ENCODE results near the gene NEXN. TPM values are rescaled to one million over a fixed set of nuclear protein-coding genes. Genes with fewer than 3 reads are reported as not detected.

The NEXN gene
- total and polyA plus RNA-seq, 10 donors = 3.4 to 9.9 (median 6.1) TPM

GRCh38 chr1:77874804-77875445 is 13.5 kb upstream of the NEXN start:
- H3K27me3 ChIP-seq (replicated peaks in 1 of 7) = no peaks in the 10 kb centered on the region
- TF ChIP-seq POLR2AphosphoS5 (IDR thresholded peaks at IDR 0.05) = no peak
- TF ChIP-seq POLR2A (IDR thresholded peaks at IDR 0.05) = no peak
- TF ChIP-seq CTCF (IDR thresholded peaks at IDR 0.05 in 8 of 11, conservative IDR thresholded peaks at IDR 0.05 in 3 of 11) = no peak
- intact Hi-C loops (cut with DNase I; ENCODE audit: low total_unique reads) = no loop called here
- peaks cover 0 to 53% (median 15%) of the 10 kb centered on the region in 6 donors for H3K36me3 ChIP-seq
- no peaks in the 10 kb centered on the region for H3K4me1 ChIP-seq
- H3K27ac ChIP-seq = no peak overlapping the region
- no peak for DNase-seq
- WGBS, 5 donors = 94 to 99% (median 98%) methylated on average over 4 of the region's 4 CpGs
- no peak overlapping the region for H3K4me3 ChIP-seq
- no peaks in the 10 kb centered on the region for H3K9me3 ChIP-seq

- no peak overlapping the region for H3K4me3 ChIP-seq
- H3K9me3 ChIP-seq = no peaks in the 10 kb centered on the region
- WGBS, 5 donors = 91 to 97% (median 96%) methylated on average over 4 of the region's 4 CpGs
- intact Hi-C loops (cut with DNase I; ENCODE audit: low total_unique reads) = no loop called here
- H3K4me1 ChIP-seq = no peaks in the 10 kb centered on the region
- H3K27me3 ChIP-seq (replicated peaks in 1 of 7) = no peaks in the 10 kb centered on the region
- no peak overlapping the region for H3K27ac ChIP-seq
- no peak for TF ChIP-seq CTCF (IDR thresholded peaks at IDR 0.05 in 8 of 11, conservative IDR thresholded peaks at IDR 0.05 in 3 of 11)
- no peak for TF ChIP-seq POLR2AphosphoS5 (IDR thresholded peaks at IDR 0.05)
- no peak for TF ChIP-seq POLR2A (IDR thresholded peaks at IDR 0.05)
- peaks cover 0 to 52% (median 15%) of the 10 kb centered on the region in 6 donors for H3K36me3 ChIP-seq
- DNase-seq = no peak
These were observed 11.5 kb upstream of the NEXN start for GRCh38 chr1:77876884-77877283.

DNA sequence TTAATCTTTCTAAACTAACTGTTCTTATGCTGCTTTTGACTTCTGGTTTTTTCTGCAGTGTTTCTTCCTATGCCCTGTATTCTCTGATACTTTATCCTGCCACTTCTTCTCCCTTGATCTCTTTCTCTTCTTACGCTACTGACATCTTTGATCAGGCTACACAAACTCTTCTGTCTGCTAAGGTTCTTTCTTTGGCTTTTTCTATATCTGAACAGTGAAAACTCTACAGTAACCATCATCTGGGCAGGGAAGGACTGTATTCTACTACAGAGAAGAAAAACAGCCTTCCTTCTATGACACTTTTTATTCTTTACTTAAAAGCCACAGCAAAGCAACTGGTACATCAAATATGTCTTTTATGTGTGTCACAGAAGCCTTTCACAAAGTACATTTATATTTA is 7.4 kb upstream of the NEXN start:
- intact Hi-C loops (cut with DNase I; ENCODE audit: low total_unique reads) = no loop called here
- Histone ChIP-seq H3K4me1 (no peaks in the 10 kb centered on the region), H3K36me3 (peaks cover 0 to 13% (median under 1%) of the 10 kb centered on the region in 6 donors), H3K9me3 (no peaks in the 10 kb centered on the region), H3K4me3 (no peak overlapping the region), H3K27me3 (replicated peaks in 1 of 7) (no peaks in the 10 kb centered on the region), H3K27ac (no peak overlapping the region)
- DNase-seq = no peak
- WGBS, 5 donors = 87 to 100% (median 96%) methylated on average over 1 of the region's 1 CpG
- no peak for TF ChIP-seq POLR2A (IDR thresholded peaks at IDR 0.05)
- no peak for TF ChIP-seq POLR2AphosphoS5 (IDR thresholded peaks at IDR 0.05)
- TF ChIP-seq CTCF (IDR thresholded peaks at IDR 0.05 in 8 of 11, conservative IDR thresholded peaks at IDR 0.05 in 3 of 11) = no peak

- Histone ChIP-seq H3K9me3 (no peaks in the 10 kb centered on the region), H3K27ac (no peak overlapping the region), H3K4me3 (no peak overlapping the region), H3K36me3 (peaks cover 0 to 5% (median 0%) of the 10 kb centered on the region in 6 donors), H3K4me1 (no peaks in the 10 kb centered on the region), H3K27me3 (replicated peaks in 1 of 7) (no peaks in the 10 kb centered on the region)
- DNase-seq = no peak
- WGBS, 5 donors = 57 to 88% (median 61%) methylated on average over 2 of the region's 2 CpGs
- intact Hi-C loops (cut with DNase I; ENCODE audit: low total_unique reads) = no loop called here
- TF ChIP-seq POLR2AphosphoS5 (IDR thresholded peaks at IDR 0.05) = no peak
- TF ChIP-seq CTCF (IDR thresholded peaks at IDR 0.05 in 8 of 11, conservative IDR thresholded peaks at IDR 0.05 in 3 of 11) = no peak
- no peak for TF ChIP-seq POLR2A (IDR thresholded peaks at IDR 0.05)
These were observed 6.0 kb upstream of the NEXN start for GRCh38 chr1:77882411-77882810.
